Ishikawa (cell line): ENCODE measurements around the gene NEURL4.

ENCODE experiments used
- CEBPB ChIP-seq: IDR thresholded peaks from 2 replicates; pipeline ENCODE4 v1.6.1; 2012
- CREB1 ChIP-seq: IDR thresholded peaks from 2 replicates; pipeline ENCODE4 v1.6.1; 2012; ENCODE audit warnings: low read depth
- EGR1 ChIP-seq: IDR thresholded peaks from 2 replicates; pipeline ENCODE4 v1.6.1; 2012
- EP300 ChIP-seq: IDR thresholded peaks from 2 replicates; pipeline ENCODE4 v1.6.1; 2012; ENCODE audit warnings: borderline replicate concordance
- FOXM1 ChIP-seq: IDR thresholded peaks from 2 replicates; pipeline ENCODE4 v1.6.1; 2012; ENCODE audit warnings: low read depth, borderline replicate concordance
- NFIC ChIP-seq: IDR thresholded peaks from 2 replicates; pipeline ENCODE4 v1.6.1; 2012
- RAD21 ChIP-seq: IDR thresholded peaks from 2 replicates; pipeline ENCODE4 v1.6.1; 2012; ENCODE audit warnings: low read depth
- TAF1 ChIP-seq: IDR thresholded peaks from 2 replicates; pipeline ENCODE4 v1.6.1; 2012; ENCODE audit warnings: low read depth, mild to moderate bottlenecking
- TCF12 ChIP-seq: IDR thresholded peaks from 2 replicates; pipeline ENCODE4 v1.6.1; 2012; ENCODE audit warnings: low read depth
- TEAD4 ChIP-seq: IDR thresholded peaks from 2 replicates; pipeline ENCODE4 v1.6.1; 2012
- YY1 ChIP-seq: IDR thresholded peaks from 2 replicates; pipeline ENCODE4 v1.6.1; 2012; ENCODE audit warnings: low read depth
- ZBTB7A ChIP-seq: IDR thresholded peaks from 2 replicates; pipeline ENCODE4 v1.6.1; 2012; ENCODE audit warnings: low read depth
- TF ChIP-seq, protein P1 (sequence below): IDR thresholded peaks from 2 replicates; pipeline ENCODE4 v1.6.1; 2012
- TF ChIP-seq, protein P2 (sequence below): IDR thresholded peaks from 2 replicates; pipeline ENCODE4 v1.6.1; 2012; ENCODE audit warnings: low read depth, mild to moderate bottlenecking
- TF ChIP-seq, protein P3 (sequence below): IDR thresholded peaks from 2 replicates; pipeline ENCODE4 v1.6.1; 2012

NEURL4 gene

DNA sequence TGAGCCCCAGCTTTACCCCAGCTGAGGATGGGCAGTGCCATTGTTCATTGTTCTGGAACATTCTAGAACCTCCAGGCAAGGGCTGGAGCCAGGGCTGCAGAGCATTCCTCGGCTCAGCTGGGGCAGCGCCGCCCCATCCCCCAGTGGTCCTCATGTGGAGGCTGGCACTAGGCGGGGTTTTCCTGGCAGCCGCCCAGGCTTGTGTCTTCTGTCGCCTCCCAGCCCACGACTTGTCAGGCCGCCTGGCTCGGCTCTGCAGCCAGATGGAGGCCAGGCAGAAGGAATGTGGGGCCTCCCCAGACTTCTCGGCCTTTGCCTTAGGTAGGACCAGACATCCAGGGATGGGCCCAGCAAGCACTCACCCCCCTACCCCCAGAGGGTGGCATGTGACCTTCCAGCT is 25.9 kb upstream of the NEURL4 start, which contains the start of gene TMEM95:
Gene TMEM95, plus strand, starts transcription at position 104 of the 400 bp plus-strand sequence. Its CDS starts 49 bp downstream, at position 153.
- TF ChIP-seq FOXM1 (no peak), TAF1 (no peak), NFIC (no peak), CREB1 (no peak), TCF12 (no peak), YY1 (no peak), EGR1 (no peak), TEAD4 (no peak)
- TF ChIP-seq, protein P1, sequence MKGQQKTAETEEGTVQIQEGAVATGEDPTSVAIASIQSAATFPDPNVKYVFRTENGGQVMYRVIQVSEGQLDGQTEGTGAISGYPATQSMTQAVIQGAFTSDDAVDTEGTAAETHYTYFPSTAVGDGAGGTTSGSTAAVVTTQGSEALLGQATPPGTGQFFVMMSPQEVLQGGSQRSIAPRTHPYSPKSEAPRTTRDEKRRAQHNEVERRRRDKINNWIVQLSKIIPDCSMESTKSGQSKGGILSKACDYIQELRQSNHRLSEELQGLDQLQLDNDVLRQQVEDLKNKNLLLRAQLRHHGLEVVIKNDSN = no peak

DNA sequence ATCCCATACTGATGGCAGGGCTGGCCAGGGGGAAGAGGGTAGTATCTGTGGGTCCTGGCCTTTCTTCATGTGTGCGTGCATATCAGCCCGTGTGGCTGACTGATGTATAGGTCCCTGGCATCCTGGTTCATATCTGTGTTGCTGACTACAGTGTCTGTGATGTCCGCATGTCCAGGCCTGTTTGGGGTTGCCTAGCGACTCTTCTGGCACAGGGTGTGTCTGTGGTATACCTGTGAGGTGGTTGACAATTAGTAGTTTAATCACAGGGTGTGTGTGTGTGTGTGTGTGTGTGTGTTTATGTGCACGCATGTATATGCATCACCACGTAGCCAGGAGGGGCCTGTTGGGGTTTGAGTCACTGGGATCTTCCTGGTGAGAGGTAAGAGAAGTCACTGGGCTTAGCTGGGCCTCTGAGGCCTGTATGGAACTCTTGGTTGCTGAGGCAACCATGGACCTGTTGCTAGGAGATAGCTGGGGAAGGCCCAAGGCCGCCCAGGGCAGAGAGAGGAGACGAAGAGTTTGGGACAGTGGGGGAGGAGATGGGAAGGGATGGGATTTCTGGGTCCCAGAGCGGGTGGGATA is 25.2 kb upstream of the NEURL4 start:
- TF ChIP-seq, protein P2, sequence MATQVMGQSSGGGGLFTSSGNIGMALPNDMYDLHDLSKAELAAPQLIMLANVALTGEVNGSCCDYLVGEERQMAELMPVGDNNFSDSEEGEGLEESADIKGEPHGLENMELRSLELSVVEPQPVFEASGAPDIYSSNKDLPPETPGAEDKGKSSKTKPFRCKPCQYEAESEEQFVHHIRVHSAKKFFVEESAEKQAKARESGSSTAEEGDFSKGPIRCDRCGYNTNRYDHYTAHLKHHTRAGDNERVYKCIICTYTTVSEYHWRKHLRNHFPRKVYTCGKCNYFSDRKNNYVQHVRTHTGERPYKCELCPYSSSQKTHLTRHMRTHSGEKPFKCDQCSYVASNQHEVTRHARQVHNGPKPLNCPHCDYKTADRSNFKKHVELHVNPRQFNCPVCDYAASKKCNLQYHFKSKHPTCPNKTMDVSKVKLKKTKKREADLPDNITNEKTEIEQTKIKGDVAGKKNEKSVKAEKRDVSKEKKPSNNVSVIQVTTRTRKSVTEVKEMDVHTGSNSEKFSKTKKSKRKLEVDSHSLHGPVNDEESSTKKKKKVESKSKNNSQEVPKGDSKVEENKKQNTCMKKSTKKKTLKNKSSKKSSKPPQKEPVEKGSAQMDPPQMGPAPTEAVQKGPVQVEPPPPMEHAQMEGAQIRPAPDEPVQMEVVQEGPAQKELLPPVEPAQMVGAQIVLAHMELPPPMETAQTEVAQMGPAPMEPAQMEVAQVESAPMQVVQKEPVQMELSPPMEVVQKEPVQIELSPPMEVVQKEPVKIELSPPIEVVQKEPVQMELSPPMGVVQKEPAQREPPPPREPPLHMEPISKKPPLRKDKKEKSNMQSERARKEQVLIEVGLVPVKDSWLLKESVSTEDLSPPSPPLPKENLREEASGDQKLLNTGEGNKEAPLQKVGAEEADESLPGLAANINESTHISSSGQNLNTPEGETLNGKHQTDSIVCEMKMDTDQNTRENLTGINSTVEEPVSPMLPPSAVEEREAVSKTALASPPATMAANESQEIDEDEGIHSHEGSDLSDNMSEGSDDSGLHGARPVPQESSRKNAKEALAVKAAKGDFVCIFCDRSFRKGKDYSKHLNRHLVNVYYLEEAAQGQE = no peak
- TF ChIP-seq TAF1 (no peak), RAD21 (no peak), ZBTB7A (no peak), EP300 (no peak), CREB1 (no peak), TCF12 (no peak), EGR1 (no peak)

DNA sequence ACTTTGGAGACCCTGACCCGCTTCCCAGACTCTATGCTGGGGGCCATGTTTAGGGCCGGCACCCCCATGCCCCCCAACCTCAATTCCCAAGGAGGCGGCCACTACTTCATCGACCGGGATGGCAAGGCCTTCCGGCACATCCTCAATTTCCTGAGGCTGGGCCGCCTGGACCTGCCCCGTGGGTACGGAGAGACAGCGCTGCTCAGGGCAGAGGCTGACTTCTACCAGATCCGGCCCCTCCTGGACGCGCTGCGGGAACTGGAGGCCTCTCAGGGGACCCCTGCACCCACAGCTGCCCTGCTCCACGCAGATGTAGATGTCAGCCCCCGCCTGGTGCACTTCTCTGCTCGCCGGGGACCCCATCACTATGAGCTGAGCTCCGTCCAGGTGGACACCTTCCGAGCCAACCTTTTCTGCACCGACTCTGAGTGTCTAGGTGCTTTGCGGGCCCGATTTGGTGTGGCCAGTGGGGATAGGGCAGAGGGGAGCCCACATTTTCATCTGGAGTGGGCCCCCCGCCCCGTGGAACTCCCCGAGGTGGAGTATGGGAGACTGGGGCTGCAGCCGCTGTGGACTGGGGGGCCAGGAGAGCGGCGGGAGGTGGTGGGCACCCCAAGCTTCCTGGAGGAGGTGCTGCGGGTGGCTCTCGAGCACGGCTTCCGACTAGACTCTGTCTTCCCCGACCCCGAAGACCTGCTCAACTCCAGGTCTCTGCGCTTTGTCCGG is 23.9 kb upstream of the NEURL4 start:
- no peak for TF ChIP-seq EGR1
- TF ChIP-seq, protein P2 = no peak
- TF ChIP-seq, protein P3, sequence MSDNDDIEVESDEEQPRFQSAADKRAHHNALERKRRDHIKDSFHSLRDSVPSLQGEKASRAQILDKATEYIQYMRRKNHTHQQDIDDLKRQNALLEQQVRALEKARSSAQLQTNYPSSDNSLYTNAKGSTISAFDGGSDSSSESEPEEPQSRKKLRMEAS = no peak
- TF ChIP-seq CEBPB = no peak
- no peak for TF ChIP-seq ZBTB7A
- TF ChIP-seq NFIC = no peak
- no peak for TF ChIP-seq FOXM1
- no peak for TF ChIP-seq TEAD4
- TF ChIP-seq CREB1 = no peak

DNA sequence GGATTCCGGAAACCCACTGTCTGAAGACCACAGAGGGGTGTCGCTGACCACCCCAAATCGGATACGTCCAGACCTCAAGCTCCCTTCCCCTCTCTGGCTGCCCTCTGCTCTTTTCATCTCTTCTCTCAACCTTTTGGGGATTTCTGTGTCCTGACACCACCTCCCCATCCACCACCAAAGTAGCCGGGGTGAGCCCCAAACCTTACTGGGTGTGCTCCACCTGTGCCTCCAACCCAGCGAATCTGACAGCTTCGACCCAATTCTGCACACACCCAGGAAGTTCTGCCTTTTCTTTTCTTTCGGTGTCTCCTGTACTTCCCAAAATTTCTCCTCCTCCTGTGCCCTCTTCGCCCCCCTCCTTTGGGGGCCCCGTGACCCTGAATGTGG is 23.4 kb upstream of the NEURL4 start:
- no peak for TF ChIP-seq TCF12
- TF ChIP-seq NFIC = no peak
- TF ChIP-seq RAD21 = no peak
- TF ChIP-seq CREB1 = no peak
- TF ChIP-seq, protein P3 = no peak
- TF ChIP-seq, protein P1 = no peak
- no peak for TF ChIP-seq TAF1
- TF ChIP-seq CEBPB = no peak
- TF ChIP-seq, protein P2 = no peak
- no peak for TF ChIP-seq EGR1
- TF ChIP-seq ZBTB7A = no peak
- no peak for TF ChIP-seq FOXM1
- TF ChIP-seq TEAD4 = no peak
- TF ChIP-seq EP300 = no peak
- no peak for TF ChIP-seq YY1
